ENCODE data around the gene PROM2.

- TF ChIP-seq, protein P1, sequence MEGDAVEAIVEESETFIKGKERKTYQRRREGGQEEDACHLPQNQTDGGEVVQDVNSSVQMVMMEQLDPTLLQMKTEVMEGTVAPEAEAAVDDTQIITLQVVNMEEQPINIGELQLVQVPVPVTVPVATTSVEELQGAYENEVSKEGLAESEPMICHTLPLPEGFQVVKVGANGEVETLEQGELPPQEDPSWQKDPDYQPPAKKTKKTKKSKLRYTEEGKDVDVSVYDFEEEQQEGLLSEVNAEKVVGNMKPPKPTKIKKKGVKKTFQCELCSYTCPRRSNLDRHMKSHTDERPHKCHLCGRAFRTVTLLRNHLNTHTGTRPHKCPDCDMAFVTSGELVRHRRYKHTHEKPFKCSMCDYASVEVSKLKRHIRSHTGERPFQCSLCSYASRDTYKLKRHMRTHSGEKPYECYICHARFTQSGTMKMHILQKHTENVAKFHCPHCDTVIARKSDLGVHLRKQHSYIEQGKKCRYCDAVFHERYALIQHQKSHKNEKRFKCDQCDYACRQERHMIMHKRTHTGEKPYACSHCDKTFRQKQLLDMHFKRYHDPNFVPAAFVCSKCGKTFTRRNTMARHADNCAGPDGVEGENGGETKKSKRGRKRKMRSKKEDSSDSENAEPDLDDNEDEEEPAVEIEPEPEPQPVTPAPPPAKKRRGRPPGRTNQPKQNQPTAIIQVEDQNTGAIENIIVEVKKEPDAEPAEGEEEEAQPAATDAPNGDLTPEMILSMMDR (IDR thresholded peaks at IDR 0.05 in 2 of 3, conservative IDR thresholded peaks at IDR 0.05 in 1 of 3; ENCODE audit: control insufficient read depth in 2 of 3, extremely low read depth in 1 of 3, insufficient read depth in 1 of 3, low read depth in 3 of 3, low read length in 3 of 3) = no peak
- no peak for TF ChIP-seq PML (IDR thresholded peaks at IDR 0.05; ENCODE audit: low read length)
- TF ChIP-seq MTA3 (IDR thresholded peaks at IDR 0.05; ENCODE audit: borderline replicate concordance, low read length) = no peak
- TF ChIP-seq EP300 (IDR thresholded peaks at IDR 0.05; ENCODE audit: borderline replicate concordance in 1 of 2, control insufficient read depth in 1 of 2, low read depth in 2 of 2, low read length in 2 of 2) = no peak
- no peak for TF ChIP-seq EGR1 (IDR thresholded peaks at IDR 0.05; ENCODE audit: borderline replicate concordance in 1 of 2, low read depth in 2 of 2, low read length in 2 of 2)
- TF ChIP-seq SREBF2 (IDR thresholded peaks at IDR 0.05; ENCODE audit: low read length) = no peak
- no peak for TF ChIP-seq EZH2 (IDR thresholded peaks at IDR 0.05; ENCODE audit: borderline replicate concordance, control insufficient read depth, low read depth, low read length)
- TF ChIP-seq CHD4 (IDR thresholded peaks at IDR 0.05) = no peak
- no peak for TF ChIP-seq POLR2AphosphoS5 (IDR thresholded peaks at IDR 0.05; ENCODE audit: low read length)
- no peak for TF ChIP-seq SMC3 (IDR thresholded peaks at IDR 0.05; ENCODE audit: borderline replicate concordance, low read length)
Measured at GRCh38 chr2:95327861-95328260, 53.6 kb downstream of the PROM2 start.
